DND-41 (cell line): ENCODE results near the gene DNAAF5.

Experiments
- EZH2 ChIP-seq: IDR thresholded peaks from 3 replicates; pipeline ENCODE4 v1.6.1; 2012; ENCODE audit warnings: borderline replicate concordance, low read depth, mild to moderate bottlenecking, moderate library complexity, low read length, inconsistent platforms; ENCODE audit not compliant: severe bottlenecking
- TF ChIP-seq, protein P1 (sequence below): IDR thresholded peaks from 2 replicates; pipeline ENCODE4 v1.5.1; 2012; ENCODE audit warnings: borderline replicate concordance, low read length, moderate library complexity, mild to moderate bottlenecking; ENCODE audit not compliant: poor library complexity, severe bottlenecking; ENCODE audit errors: extremely low read depth

DNA sequence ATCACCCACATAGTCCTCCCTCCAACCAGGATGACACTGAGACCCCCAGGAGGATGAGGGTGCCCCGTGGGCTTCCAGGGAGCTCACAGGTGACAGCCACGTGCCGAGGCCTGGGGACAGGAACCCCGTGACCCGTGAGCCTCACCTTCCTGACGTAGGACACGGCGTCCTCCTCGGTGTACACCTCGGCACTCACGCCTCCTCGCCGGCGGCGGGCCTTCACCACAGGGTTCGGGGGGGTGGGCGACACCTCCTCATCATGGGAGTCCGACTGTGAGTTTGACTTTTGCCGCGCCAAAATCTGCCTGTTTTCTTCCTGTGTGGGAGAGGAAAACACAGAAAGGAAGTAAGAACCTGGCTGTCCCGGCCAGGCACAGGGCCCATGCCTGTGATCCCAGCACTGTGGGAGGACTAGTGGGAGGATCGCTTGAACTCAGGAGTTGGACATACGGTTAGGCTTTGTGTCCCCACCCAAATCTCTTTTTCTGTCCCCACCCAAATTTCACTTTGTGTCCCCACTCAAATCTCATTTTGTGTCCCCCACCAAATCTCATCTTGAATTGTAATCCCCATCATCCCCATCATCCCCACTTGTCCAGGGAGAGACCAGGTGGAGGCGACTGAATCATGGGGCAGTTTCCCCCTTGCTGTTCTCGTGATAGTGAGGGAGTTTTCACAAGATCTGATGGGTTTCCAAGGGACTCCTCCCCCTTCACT is 45.9 kb upstream of the DNAAF5 start:
- TF ChIP-seq, protein P1, sequence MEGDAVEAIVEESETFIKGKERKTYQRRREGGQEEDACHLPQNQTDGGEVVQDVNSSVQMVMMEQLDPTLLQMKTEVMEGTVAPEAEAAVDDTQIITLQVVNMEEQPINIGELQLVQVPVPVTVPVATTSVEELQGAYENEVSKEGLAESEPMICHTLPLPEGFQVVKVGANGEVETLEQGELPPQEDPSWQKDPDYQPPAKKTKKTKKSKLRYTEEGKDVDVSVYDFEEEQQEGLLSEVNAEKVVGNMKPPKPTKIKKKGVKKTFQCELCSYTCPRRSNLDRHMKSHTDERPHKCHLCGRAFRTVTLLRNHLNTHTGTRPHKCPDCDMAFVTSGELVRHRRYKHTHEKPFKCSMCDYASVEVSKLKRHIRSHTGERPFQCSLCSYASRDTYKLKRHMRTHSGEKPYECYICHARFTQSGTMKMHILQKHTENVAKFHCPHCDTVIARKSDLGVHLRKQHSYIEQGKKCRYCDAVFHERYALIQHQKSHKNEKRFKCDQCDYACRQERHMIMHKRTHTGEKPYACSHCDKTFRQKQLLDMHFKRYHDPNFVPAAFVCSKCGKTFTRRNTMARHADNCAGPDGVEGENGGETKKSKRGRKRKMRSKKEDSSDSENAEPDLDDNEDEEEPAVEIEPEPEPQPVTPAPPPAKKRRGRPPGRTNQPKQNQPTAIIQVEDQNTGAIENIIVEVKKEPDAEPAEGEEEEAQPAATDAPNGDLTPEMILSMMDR, result no peak
- no peak for TF ChIP-seq EZH2
